Nephron (organoid): ENCODE data around the gene BEND6.

Experiments used
- H3K27ac Mint-ChIP-seq, 3 experiments: 2 replicates each; pipeline ENCODE4 v1.8.0; 2020; ENCODE audit warnings: mixed read lengths in 3 of 3, mild to moderate bottlenecking in 2 of 3, moderate library complexity in 1 of 3
- H3K27me3 Mint-ChIP-seq: 2 replicates; pipeline ENCODE4 v1.8.0; 2021; ENCODE audit warnings: low read depth, mild to moderate bottlenecking, moderate library complexity, mixed read lengths
- H3K36me3 Mint-ChIP-seq: 2 replicates; pipeline ENCODE4 v1.8.0; 2020; ENCODE audit warnings: low read depth, mixed read lengths
- H3K4me1 Mint-ChIP-seq: 2 replicates; pipeline ENCODE4 v1.8.0; 2020; ENCODE audit warnings: mixed read lengths
- H3K4me3 Mint-ChIP-seq, 3 experiments: 2 replicates each; pipeline ENCODE4 v1.8.0; 2020; ENCODE audit warnings: mild to moderate bottlenecking in 3 of 3, mixed read lengths in 3 of 3, moderate library complexity in 2 of 3
- H3K9me3 Mint-ChIP-seq: 2 replicates; pipeline ENCODE4 v1.8.0; 2020; ENCODE audit warnings: mixed read lengths
- CTCF ChIP-seq, 3 experiments: fragments of 200-600 bp; sonication (generic); IDR thresholded peaks; one replicate each; pipeline ENCODE4 v1.5.0; 2021; ENCODE audit warnings: antibody characterized with exemption in 3 of 3; ENCODE audit not compliant: unreplicated experiment in 3 of 3

The BEND6 gene

DNA sequence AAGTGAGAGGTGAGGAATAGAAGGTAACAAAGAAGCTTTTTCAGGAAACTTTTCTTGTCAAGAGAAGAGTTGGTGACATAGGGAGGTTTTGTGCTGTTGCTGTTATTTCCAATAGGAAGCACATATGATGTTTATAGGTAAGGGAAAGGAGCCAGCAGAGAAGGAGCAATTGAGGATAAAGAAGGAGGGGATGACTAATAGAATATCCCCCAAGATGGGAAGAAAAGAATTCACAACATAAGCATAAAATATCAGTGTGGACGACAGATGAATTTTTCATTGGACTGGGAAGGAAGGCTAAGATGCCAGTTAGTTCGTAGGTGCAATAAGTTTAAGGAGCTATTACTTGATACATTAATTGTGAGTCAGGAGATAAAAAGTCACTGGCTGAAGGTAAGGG is 8.5 kb upstream of the BEND6 start:
- TF ChIP-seq CTCF (IDR thresholded peaks at IDR 0.05; ENCODE audit: unreplicated experiment in 3 of 3): no peak
- no peaks in the 10 kb centered on the region for H3K4me1 Mint-ChIP-seq
- H3K27me3 Mint-ChIP-seq: no peaks in the 10 kb centered on the region
- H3K9me3 Mint-ChIP-seq: peaks cover 9% of the 10 kb centered on the region
- H3K4me3 Mint-ChIP-seq: no peak overlapping the region
- H3K36me3 Mint-ChIP-seq: peaks cover 3% of the 10 kb centered on the region
- H3K27ac Mint-ChIP-seq: no peak overlapping the region

DNA sequence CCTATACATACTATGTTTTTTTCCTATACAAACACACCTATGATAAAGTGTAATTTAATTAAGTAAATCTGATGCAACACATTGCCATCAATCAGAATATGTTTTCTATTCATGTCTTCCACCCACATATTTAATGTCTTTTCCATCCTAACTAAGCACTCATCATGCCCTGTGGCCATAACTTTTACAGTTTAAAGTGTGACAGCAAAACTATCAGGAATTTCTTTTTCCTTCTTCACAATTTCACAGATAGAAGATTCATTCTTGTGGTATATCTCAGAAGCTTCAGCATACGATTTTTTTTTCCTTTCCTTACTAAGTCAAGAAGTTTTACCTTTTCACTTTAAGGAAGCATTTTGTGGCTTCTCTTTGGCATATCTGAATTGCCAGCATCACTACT is 7.0 kb upstream of the BEND6 start:
- Mint-ChIP-seq H3K9me3 (peaks cover 1% of the 10 kb centered on the region), H3K4me1 (no peaks in the 10 kb centered on the region), H3K27ac (no peak overlapping the region), H3K27me3 (peaks cover 13% of the 10 kb centered on the region), H3K4me3 (no peak overlapping the region), H3K36me3 (no peaks in the 10 kb centered on the region)
- no peak for TF ChIP-seq CTCF (IDR thresholded peaks at IDR 0.05; ENCODE audit: unreplicated experiment in 3 of 3)

- TF ChIP-seq CTCF (IDR thresholded peaks at IDR 0.05; ENCODE audit: unreplicated experiment in 3 of 3): no peak
- H3K9me3 Mint-ChIP-seq: no peaks in the 10 kb centered on the region
- peaks cover 26% of the 10 kb centered on the region for H3K27me3 Mint-ChIP-seq
- no peaks in the 10 kb centered on the region for H3K36me3 Mint-ChIP-seq
- H3K4me1 Mint-ChIP-seq: no peaks in the 10 kb centered on the region
- H3K27ac Mint-ChIP-seq: no peak overlapping the region
- no peak overlapping the region for H3K4me3 Mint-ChIP-seq
Observed at GRCh38 chr6:56949265-56949664, 5.6 kb upstream of the BEND6 start.

DNA sequence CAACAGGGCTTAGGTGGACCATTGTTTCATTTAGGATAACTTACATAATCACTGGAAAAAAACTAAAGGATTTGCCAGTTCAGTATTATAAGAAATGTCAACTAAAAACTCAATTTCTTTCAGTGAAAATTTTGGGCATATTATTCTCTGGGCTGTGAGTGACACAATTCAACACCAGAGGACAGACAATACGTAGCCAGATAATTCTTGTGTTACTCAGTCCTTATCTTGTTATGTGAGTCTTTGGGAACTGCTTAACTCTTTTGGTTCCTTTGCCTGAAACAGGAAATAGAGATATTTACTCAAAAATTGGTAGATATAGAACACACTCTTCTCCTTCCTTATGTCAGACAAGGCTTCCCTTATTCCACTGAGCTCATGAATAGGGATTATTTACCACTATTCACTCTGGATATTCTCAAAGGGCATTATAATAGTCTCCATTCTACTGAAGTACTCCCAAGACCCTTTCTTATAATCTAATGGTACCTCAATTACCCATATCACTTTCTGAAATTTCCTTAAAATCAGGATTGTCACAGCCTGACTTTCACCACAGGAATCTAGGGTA is 4.9 kb upstream of the BEND6 start:
- Mint-ChIP-seq H3K27me3 (peaks cover 28% of the 10 kb centered on the region), H3K36me3 (no peaks in the 10 kb centered on the region), H3K27ac (no peak overlapping the region), H3K4me1 (no peaks in the 10 kb centered on the region), H3K4me3 (no peak overlapping the region), H3K9me3 (no peaks in the 10 kb centered on the region)
- no peak for TF ChIP-seq CTCF (IDR thresholded peaks at IDR 0.05; ENCODE audit: unreplicated experiment in 3 of 3)

- Mint-ChIP-seq H3K4me3 (no peak overlapping the region), H3K4me1 (peaks cover 7% of the 10 kb centered on the region), H3K27me3 (peaks cover 39% of the 10 kb centered on the region), H3K9me3 (no peaks in the 10 kb centered on the region), H3K36me3 (no peaks in the 10 kb centered on the region), H3K27ac (no peak overlapping the region)
- TF ChIP-seq CTCF (IDR thresholded peaks at IDR 0.05; ENCODE audit: unreplicated experiment in 3 of 3): no peak
Observed at GRCh38 chr6:56951049-56951831, 3.7 kb upstream of the BEND6 start.
